GM13977 (cell line): ENCODE measurements around the gene COMP.

Experiments
- DNase-seq: peaks from one replicate; pipeline ENCODE4 v3.0.0; 2012; ENCODE audit warnings: low spot score
- in situ Hi-C: fragments of 300-500 bp; cut with MboI; formaldehyde crosslinking; loops from one replicate; pipeline ENCODE4 v1.12.0; 2022; ENCODE audit warnings: low sequenced_read_pairs, low pct_unique_long_range_greater_than_20kb, mixed read lengths, inconsistent platforms; ENCODE audit not compliant: unreplicated experiment
- TF ChIP-seq, protein P1 (sequence below): IDR thresholded peaks from 2 replicates; pipeline ENCODE4 v1.5.1; 2012; ENCODE audit warnings: mild to moderate bottlenecking, control low read depth; ENCODE audit not compliant: insufficient read depth; ENCODE audit errors: extremely low read depth, missing control alignments

COMP gene

DNA sequence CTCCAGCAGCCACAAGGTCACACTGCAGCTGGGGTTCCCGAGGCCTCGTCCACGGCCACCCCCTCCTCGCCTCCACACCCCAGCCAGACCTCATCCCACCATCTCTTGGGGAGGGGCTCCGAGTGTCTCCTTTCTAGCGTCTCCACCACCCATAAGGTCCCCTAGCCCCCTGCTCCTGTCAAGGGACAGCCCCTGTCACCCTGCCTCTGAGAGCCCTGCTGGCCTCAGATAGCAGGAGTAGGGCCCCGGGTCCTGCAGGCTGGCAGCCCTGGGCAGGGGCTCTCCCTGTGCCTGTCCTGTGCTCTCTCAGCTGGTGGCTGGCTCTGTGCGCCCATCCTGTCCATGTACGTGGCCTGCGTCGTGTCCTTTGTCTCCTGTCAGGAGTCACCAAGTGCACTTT lies 17.0 kb downstream of the COMP start:
- TF ChIP-seq, protein P1, sequence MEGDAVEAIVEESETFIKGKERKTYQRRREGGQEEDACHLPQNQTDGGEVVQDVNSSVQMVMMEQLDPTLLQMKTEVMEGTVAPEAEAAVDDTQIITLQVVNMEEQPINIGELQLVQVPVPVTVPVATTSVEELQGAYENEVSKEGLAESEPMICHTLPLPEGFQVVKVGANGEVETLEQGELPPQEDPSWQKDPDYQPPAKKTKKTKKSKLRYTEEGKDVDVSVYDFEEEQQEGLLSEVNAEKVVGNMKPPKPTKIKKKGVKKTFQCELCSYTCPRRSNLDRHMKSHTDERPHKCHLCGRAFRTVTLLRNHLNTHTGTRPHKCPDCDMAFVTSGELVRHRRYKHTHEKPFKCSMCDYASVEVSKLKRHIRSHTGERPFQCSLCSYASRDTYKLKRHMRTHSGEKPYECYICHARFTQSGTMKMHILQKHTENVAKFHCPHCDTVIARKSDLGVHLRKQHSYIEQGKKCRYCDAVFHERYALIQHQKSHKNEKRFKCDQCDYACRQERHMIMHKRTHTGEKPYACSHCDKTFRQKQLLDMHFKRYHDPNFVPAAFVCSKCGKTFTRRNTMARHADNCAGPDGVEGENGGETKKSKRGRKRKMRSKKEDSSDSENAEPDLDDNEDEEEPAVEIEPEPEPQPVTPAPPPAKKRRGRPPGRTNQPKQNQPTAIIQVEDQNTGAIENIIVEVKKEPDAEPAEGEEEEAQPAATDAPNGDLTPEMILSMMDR, result no peak
- in situ Hi-C loops, result no loop called here
- DNase-seq, result no peak

- no peak for DNase-seq
- in situ Hi-C loops, result no loop called here
- TF ChIP-seq, protein P1, result no peak
These were observed 17.4 kb downstream of the COMP start for GRCh38 chr19:18773682-18774081.

DNA sequence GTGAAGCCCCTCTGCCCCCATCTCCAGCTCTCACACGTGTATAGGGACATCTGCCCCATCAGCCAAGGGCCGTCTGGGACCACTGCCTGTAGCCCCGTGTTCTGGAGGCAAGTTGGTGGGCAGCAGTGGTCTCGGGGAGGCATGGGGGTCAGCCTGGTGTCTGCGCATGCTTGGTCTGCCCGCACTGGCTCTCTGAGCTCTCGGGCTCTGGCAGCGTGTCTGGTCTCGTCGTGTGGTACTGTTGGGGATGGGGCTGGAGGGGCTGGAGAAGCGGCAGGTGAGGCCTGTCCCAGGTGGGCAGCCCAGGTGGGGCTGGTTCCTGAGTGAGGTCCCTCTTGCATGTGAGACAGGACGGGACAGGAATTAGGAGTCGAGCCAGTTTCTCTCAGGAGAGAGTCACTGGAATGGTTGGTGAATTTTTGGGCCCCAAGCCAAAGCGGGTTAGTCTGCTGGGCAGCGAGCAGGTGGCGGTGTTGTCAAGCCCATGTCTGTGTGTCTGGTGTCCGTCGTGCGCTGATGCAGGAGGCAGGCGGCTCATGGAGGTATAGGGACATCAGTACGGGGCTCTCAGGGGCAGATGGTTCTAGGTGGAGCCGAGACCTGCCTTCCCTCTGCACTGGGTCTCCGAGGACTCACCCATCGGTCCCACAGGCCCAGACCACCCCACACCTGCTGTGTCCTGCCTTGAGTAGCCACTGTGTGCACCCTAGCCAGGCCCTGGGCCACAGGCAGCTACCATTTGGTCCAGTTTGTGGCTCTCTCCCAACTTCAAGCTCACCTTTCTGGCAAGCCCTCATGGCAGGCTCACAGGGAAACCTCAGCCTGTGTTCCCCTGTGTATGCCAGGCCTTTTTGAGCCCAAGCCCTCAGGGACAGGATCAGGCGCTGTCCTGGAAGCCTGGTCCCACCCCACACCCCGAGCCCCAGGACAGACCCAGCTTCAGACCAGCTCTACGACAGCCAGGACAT lies 18.2 kb downstream of the COMP start:
- TF ChIP-seq, protein P1, result no peak
- DNase-seq, result no peak
- in situ Hi-C loops, result no loop called here

DNA sequence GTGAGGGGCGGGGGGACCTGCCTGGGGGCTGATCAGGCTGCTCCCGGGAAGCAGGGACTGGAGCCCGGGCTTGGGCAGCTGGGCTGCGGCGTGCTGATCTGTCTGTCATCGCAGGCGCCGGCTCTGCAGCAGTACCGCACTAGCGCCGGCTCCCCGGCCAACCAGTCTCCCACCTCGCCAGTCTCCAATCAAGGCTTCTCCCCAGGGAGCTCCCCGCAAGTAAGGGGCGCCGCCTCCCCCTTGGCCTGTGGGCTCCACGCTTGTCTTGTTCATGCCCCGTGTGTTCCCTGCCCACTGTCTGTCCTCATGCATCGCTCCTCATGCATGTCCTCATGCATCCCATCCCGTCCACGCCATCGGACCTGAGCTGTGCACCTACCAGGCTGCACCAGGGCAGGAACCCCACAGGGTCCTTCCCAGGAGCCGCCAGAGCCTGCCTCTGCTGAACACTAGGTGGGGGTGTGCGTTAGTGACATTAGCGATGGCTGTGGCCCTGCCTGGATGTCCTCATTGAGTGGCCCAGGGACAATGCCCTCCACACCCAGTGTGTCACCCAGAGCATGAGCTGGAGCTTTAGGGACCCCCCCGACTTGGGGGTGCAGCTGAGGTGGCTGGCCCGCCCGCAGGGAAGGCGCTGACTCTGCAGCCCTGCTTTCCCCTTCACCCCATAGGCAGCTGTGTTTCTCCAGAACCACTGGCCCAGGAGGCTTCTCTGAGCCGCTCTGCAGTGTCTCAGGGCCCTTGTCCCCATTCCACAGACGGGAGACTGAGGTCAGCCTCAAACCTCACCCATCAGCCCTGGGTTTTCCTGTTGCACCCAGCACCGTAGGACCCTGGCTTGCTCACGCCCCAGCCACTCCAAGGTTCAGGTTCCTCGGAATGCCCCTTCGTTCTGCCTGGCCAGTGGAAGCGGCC lies 19.5 kb downstream of the COMP start:
- TF ChIP-seq, protein P1, result peak; percentile 37
- in situ Hi-C loops, result no loop called here
- no peak for DNase-seq

DNA sequence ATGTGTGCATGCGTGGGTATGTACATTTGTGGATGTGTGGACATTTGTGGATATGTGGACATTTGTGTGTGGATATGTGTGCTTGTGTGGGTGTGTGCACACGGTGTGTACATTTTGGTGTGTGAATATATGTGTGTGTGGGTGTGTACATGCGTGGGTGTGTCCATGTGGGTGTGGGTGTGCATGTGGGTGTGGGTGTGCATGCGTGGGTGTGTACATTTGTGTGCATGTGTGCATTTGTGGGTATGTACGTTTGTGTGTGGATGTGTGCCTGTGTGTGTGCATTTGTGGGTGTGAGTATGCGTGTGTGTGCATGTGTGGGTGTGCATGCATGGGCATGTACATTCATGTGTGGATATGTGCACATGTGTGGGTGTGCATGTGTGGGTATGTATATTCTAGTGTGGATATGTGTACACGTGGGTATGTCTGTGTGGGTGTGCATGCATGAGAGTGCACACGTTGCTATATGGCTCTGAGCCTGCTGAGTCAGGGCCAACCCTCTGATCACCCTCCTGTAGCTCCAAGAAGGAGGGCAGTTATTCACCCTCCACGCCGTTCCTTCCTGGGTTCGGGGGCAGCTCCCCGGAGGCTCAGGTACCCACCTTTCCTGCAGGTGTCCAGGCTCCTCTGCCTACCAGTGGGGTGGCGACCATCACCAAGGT lies 20.3 kb downstream of the COMP start:
- TF ChIP-seq, protein P1, result no peak
- DNase-seq, result no peak
- in situ Hi-C loops, result no loop called here

- TF ChIP-seq, protein P1, result no peak
- DNase-seq, result no peak
- in situ Hi-C loops, result no loop called here
These were observed 21.0 kb downstream of the COMP start for GRCh38 chr19:18769989-18770528.
